ENCODE data around the gene LPP. TPM values are rescaled to one million over a fixed set of nuclear protein-coding genes. Genes with fewer than 3 reads are reported as not detected.
A peak's percentile ranks its signal among the peaks of the same experiment; 100 is the strongest.

The LPP gene
- total RNA-seq, 2 donors from 2014 or later = 52.7 to 56.7 TPM

DNA sequence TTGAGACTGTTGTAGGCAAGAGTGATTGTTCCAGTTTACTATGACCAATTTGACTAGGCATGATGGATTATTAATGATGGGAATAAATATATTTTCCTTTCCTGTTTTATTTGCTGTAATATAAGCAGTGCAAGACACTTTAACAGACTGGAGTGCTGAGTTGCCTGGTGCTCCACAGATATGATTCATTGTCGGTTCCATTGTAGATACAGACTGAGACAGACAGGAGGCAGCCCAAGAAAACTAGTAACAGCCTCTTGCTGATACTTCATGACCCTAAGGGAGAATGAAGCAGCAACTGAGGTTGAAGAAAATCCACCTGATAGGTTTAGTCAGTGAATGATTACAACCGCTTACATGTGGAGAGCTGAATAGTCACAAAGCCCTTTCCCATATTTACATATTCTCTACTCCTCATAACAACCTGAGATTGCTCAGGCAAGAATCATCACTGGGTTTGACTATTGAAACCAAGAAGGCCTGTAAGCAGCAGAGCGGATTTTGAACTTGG is 782.7 kb downstream of the LPP start:
- Mint-ChIP-seq H3K4me3 (no peak overlapping the region), H3K27ac (no peak overlapping the region), H3K4me1 (ENCODE audit: low read depth in 2 of 2) (peaks cover 0 to under 1% of the 10 kb centered on the region in 2 donors), H3K27me3 (no peaks in the 10 kb centered on the region), H3K9me3 (no peaks in the 10 kb centered on the region), H3K36me3 (no peaks in the 10 kb centered on the region)
- no peak for ATAC-seq
- no peak for DNase-seq (ENCODE audit: low spot score)

DNA sequence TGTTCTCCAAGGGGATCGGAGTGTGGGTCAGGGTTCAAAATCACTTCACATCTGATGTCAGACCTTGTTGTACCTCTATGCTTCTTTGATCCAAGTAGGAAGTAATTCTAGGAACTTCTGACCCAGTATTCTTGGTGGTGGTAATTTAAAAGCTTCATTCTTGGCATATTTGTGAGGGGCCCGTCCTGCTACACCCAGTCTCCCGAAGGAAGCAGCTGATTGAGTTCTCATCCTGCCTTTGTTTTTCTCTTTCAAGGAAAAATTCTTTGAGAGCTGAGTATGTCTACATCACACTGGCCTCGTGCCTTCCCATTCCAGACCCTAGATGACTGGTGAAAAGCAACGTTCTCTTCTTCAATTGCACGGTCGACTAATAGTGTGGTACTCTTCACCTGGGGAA is 783.4 kb downstream of the LPP start:
- Mint-ChIP-seq H3K36me3 (no peaks in the 10 kb centered on the region), H3K4me3 (no peak overlapping the region)
- ATAC-seq = no peak

DNA sequence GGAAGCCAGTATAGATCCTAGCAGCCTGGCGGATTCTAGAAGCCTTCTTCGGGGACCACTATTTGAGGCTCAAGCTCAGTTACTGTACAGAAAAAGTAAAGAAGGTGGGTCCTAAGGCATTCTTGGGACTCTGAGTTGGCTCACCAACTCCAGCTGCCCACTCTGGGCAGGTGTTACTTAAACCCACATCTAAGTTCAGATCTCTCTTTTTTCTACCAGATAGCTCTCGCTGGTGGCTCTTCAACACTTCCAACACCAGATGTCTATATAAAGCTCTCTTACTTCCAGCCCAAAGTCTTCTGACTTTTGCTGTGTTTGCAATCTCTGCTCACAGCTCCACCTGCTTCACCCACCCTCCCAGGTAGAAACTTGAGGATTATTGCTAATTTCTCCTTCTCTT is 785.0 kb downstream of the LPP start:
- Mint-ChIP-seq H3K27ac (peak overlapping the region in 1 of 2 donors; percentile 10), H3K4me1 (ENCODE audit: low read depth in 2 of 2) (no peaks in the 10 kb centered on the region), H3K27me3 (peaks cover 0 to 2% of the 10 kb centered on the region in 2 donors), H3K4me3 (no peak overlapping the region), H3K9me3 (no peaks in the 10 kb centered on the region), H3K36me3 (no peaks in the 10 kb centered on the region)
- DNase-seq (ENCODE audit: low spot score) (no peak), ATAC-seq (no peak)

More for the DNA sequence above, 783.4 kb downstream of the LPP start:
- Mint-ChIP-seq H3K9me3 (no peaks in the 10 kb centered on the region), H3K27ac (peak overlapping the region in 1 of 2 donors; percentile 10), H3K4me1 (ENCODE audit: low read depth in 2 of 2) (no peaks in the 10 kb centered on the region), H3K27me3 (no peaks in the 10 kb centered on the region)
- DNase-seq (ENCODE audit: low spot score) = no peak

DNA sequence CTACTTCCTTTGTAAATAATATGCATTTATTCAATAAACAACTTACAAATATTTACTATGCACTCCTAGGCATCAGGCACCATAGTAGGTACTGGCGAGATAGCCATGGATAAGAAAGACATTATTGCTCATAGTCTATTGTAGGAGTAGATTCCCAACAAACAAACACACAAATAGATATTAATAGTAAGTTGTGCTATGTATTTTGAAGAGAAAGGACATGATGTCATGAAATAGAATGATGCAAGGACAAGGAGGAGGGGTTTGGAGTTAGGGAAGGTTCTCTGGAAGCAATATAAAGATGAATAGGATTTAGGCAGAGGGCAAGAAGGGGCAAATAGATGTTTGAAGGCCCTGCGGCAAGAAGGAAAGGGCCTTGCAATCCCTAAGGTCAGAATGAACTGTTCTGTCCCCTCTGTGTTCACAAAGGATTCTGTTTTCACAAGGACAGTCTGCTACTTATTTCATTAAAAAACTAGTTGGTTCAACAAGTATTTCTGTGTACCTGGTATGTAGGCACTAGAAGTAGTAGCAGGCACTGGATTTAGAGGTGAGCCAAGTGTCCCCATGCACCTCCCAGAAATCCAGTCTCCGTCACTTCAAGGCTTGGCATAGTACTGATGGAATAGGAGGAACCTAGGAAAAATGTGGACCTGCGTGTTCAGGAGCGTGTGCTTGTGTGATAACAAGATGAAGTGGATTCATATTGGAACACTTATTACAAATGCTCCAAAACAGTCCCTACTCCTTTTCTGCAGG is 786.0 kb downstream of the LPP start:
- no peaks in the 10 kb centered on the region for H3K36me3 Mint-ChIP-seq
- H3K4me1 Mint-ChIP-seq (ENCODE audit: low read depth in 2 of 2) = peaks cover 0 to 1% of the 10 kb centered on the region in 2 donors
- ATAC-seq = no peak

More for the DNA sequence above, 786.0 kb downstream of the LPP start:
- H3K27me3 Mint-ChIP-seq = peaks cover 0 to 3% of the 10 kb centered on the region in 2 donors
- no peak overlapping the region for H3K27ac Mint-ChIP-seq
- DNase-seq (ENCODE audit: low spot score) = no peak
- no peaks in the 10 kb centered on the region for H3K9me3 Mint-ChIP-seq
- H3K4me3 Mint-ChIP-seq = no peak overlapping the region
